Sigmoid colon (tissue), 7 donors: ENCODE measurements around the gene CALML3. TPM values are rescaled to one million over a fixed set of nuclear protein-coding genes. Genes with fewer than 3 reads are reported as not detected.

ENCODE experiments used
- DNase-seq: peaks from one replicate; pipeline ENCODE4 v3.0.0-alpha.2; 2019
- H3K27ac ChIP-seq, 4 donors: fragments of 200-600 bp; sonication (generic); one replicate each; pipeline ENCODE4 v1.5.1; 2016 to 2019; ENCODE audit warnings: mild to moderate bottlenecking in 1 of 4
- H3K27me3 ChIP-seq, 3 donors: fragments of 200-600 bp; sonication (generic); one replicate each; pipeline ENCODE4 v1.5.1; 2019; ENCODE audit warnings: mild to moderate bottlenecking in 1 of 3
- H3K36me3 ChIP-seq, 4 donors: fragments of 200-600 bp; sonication (generic); one replicate each; pipeline ENCODE4 v1.5.1; 2016 to 2019
- H3K4me1 ChIP-seq, 4 donors: fragments of 200-600 bp; sonication (generic); one replicate each; pipeline ENCODE4 v1.5.1; 2017 to 2019
- H3K4me3 ChIP-seq, 4 donors: fragments of 200-600 bp; sonication (generic); one replicate each; pipeline ENCODE4 v1.5.1; 2017 to 2019; ENCODE audit warnings: mild to moderate bottlenecking in 2 of 4, moderate library complexity in 1 of 4
- H3K9me3 ChIP-seq, 4 donors: fragments of 200-600 bp in 3 of 4; sonication (generic) in 3 of 4; one replicate each; pipeline versions ENCODE4 v1.5.1 to v1.6.1; 2013 to 2019
- EP300 ChIP-seq, 4 donors: sonication (generic); formaldehyde crosslinking; IDR thresholded peaks; one replicate each; pipeline ENCODE4 v1.6.1; 2017; ENCODE audit warnings: antibody characterized with exemption in 4 of 4
- POLR2A ChIP-seq, 2 donors: fragments of 450-650 bp; IDR thresholded peaks; one replicate each; pipeline ENCODE4 v1.6.1; 2016; ENCODE audit warnings: antibody characterized with exemption in 2 of 2, mild to moderate bottlenecking in 2 of 2, moderate library complexity in 2 of 2
- POLR2AphosphoS5 ChIP-seq, 4 donors: sonication (generic); formaldehyde crosslinking; IDR thresholded peaks; one replicate each; pipeline ENCODE4 v1.6.1; 2017; ENCODE audit warnings: antibody characterized with exemption in 4 of 4
- WGBS, 2 donors: extraction: QIAGEN DNeasy Blood & Tissue Kit; methylation state at CpG; one replicate each; pipeline ENCODE4 v1.1.7; 2013; 5-methylcytosine and 5-hydroxymethylcytosine counted together
- intact Hi-C: fragments of 100-400 bp; cut with DNase I; formaldehyde crosslinking; loops from one replicate; pipeline ENCODE4 v1.15.1; 2023
- polyA plus RNA-seq, 3 donors: library from polyadenylated mRNA; stranded (reverse); fragments of 200-250 nt; gene quantifications; one replicate each; pipeline ENCODE4 v1.2.3, GENCODE V29; 2013
- total RNA-seq, 4 donors: library from RNA; depleted of rRNA; stranded (reverse); fragments of >200 nt; gene quantifications; one replicate each; pipeline ENCODE4 v1.1.0, GENCODE V29; 2016
- TF ChIP-seq, protein P1 (sequence below), 4 experiments: fragments of 450-650 bp in 3 of 4; fragments of 200-600 bp in 1 of 4; IDR thresholded peaks; one replicate each; pipeline ENCODE4 v1.5.1; 2016 to 2019; ENCODE audit warnings: antibody characterized with exemption in 4 of 4, mild to moderate bottlenecking in 3 of 4, moderate library complexity in 2 of 4
- donor health status: healthy with polysubstance abuse.
- donor health status: Bipolar disorder and iron deficiency.
- donor health status: healthy.

The CALML3 gene
- total and polyA plus RNA-seq, 7 donors: 0.15 TPM; not detected in 6

DNA sequence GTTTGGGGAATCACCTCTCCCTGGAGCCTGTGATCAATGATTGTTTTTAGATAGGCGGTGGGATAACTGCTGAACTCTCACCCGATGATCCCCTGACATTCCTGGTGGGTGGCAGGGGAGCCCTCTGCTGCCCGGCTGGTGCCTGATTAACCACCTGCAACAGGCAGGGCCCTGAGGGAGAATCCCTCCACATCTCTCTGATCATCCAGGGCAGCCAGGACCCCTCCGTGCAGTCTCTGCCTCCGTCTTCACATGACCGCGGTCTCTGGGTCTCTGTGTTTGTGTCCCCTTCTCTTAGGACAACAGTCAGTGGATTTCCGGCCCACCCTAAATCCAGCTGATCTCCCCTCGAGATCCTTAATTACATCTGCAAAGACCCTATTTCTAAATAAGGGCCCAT, 42.7 kb upstream of the CALML3 start:
- no peaks in the 10 kb centered on the region for H3K36me3 ChIP-seq
- DNase-seq: peak; percentile 50
- H3K27ac ChIP-seq: no peak overlapping the region
- H3K27me3 ChIP-seq: no peaks in the 10 kb centered on the region
- H3K4me1 ChIP-seq: no peaks in the 10 kb centered on the region
- TF ChIP-seq POLR2A (IDR thresholded peaks at IDR 0.05) (no peak), POLR2AphosphoS5 (IDR thresholded peaks at IDR 0.05) (no peak), EP300 (IDR thresholded peaks at IDR 0.05) (no peak)
- TF ChIP-seq, protein P1, sequence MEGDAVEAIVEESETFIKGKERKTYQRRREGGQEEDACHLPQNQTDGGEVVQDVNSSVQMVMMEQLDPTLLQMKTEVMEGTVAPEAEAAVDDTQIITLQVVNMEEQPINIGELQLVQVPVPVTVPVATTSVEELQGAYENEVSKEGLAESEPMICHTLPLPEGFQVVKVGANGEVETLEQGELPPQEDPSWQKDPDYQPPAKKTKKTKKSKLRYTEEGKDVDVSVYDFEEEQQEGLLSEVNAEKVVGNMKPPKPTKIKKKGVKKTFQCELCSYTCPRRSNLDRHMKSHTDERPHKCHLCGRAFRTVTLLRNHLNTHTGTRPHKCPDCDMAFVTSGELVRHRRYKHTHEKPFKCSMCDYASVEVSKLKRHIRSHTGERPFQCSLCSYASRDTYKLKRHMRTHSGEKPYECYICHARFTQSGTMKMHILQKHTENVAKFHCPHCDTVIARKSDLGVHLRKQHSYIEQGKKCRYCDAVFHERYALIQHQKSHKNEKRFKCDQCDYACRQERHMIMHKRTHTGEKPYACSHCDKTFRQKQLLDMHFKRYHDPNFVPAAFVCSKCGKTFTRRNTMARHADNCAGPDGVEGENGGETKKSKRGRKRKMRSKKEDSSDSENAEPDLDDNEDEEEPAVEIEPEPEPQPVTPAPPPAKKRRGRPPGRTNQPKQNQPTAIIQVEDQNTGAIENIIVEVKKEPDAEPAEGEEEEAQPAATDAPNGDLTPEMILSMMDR (IDR thresholded peaks at IDR 0.05): no peak
- no peak overlapping the region for H3K4me3 ChIP-seq
- H3K9me3 ChIP-seq: no peaks in the 10 kb centered on the region
- 96 to 98% methylated on average over 9 of the region's 9 CpGs for WGBS, 2 donors
- intact Hi-C loops: no loop called here

DNA sequence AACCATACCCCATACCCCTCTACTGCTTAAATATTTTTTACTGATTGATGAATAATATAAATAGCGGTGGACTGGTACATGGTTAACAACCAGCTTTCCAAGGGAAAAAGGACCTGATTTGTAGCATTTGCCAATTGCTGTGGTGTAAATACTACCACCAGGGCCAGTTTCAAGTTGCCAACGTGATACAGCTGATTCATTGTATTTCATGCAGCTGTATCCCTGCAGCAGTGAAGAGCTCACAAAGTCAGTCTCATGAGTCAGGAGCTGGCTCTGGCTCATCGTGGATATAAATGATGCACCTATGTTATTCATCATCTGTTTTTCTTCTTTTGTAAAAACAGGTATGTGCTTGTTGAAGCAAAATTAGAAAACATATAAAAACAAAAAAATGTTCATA, 40.6 kb upstream of the CALML3 start:
- H3K36me3 ChIP-seq: no peaks in the 10 kb centered on the region
- no peaks in the 10 kb centered on the region for H3K27me3 ChIP-seq
- intact Hi-C loops: no loop called here
- 85 to 87% methylated on average over 3 of the region's 3 CpGs for WGBS, 2 donors
- H3K9me3 ChIP-seq: no peaks in the 10 kb centered on the region
- no peaks in the 10 kb centered on the region for H3K4me1 ChIP-seq
- no peak for TF ChIP-seq EP300 (IDR thresholded peaks at IDR 0.05)
- TF ChIP-seq POLR2AphosphoS5 (IDR thresholded peaks at IDR 0.05): no peak
- no peak for TF ChIP-seq POLR2A (IDR thresholded peaks at IDR 0.05)
- TF ChIP-seq, protein P1 (IDR thresholded peaks at IDR 0.05): no peak
- H3K27ac ChIP-seq: no peak overlapping the region
- peak; percentile 37 for DNase-seq
- no peak overlapping the region for H3K4me3 ChIP-seq

DNA sequence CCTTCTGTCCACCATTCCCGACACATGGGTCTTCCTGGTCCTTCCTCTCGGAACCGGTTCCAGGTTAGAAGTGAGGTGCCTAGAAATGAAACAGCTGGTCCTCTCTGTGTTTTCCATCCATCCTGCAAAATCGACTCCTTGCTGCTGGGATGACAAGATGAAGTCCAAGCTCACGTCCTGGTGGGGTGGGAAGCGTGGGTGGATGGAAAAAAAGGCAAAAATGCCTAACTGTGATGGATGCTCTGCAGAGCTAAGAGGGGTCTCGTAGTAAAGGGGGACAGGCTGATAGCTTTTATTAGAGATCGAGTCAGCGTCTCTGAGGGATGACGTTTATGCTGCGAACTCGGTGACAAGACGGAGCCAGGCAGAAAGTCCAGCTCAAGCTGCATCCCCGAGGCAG, 39.5 kb upstream of the CALML3 start:
- TF ChIP-seq POLR2A (IDR thresholded peaks at IDR 0.05) (no peak), POLR2AphosphoS5 (IDR thresholded peaks at IDR 0.05) (no peak), EP300 (IDR thresholded peaks at IDR 0.05) (no peak)
- TF ChIP-seq, protein P1 (IDR thresholded peaks at IDR 0.05): no peak
- intact Hi-C loops: no loop called here

DNA sequence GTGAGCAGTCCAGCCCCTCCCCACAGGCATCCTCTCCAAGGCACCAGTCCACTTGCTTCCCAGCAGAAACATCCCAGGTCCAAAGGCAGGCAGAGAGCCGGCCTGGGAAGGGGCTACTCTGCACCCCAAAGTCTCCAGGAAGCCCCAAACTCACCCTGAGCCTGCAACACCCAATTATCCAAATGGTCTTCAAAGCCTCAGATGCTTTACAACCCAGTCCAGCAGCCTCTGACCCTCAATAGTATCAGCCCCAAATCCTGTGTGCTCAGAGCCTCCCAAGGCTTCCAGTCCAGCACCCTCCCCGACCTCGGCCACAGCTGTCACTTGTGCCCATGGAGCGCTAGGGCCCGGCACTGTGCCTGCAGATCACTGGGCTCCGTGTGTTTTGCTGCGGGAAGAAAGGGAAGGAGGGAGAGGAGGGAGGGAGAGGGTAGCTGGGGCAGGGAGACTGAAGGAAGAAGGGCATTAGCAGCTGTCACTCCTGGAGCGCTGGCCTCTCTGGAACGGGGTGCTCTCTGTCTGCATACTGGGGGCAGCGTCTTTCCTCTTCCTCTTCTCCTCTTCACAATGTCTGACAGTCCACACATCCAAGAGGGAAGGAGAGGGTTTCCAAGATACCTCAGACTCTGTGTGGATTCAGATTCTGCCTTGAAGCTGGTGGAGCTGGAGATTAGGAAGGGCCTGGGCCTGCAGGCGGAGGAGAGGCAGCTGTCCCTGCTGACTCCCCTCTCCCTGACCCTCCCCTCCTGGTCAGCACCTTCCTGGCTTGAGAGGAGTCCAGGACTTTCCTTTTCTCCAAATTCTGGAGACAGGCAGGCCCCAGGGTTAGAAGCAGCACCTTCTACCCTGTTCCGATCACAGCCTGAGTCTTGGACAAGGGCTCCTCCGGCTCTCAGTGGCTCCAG, 38.6 kb upstream of the CALML3 start:
- 31 to 82% methylated on average over 13 of the region's 13 CpGs for WGBS, 2 donors
- Histone ChIP-seq H3K36me3 (no peaks in the 10 kb centered on the region), H3K27ac (no peak overlapping the region), H3K4me1 (no peaks in the 10 kb centered on the region), H3K4me3 (no peak overlapping the region), H3K27me3 (no peaks in the 10 kb centered on the region), H3K9me3 (no peaks in the 10 kb centered on the region)
- peak; percentile 44 for DNase-seq
- TF ChIP-seq EP300 (IDR thresholded peaks at IDR 0.05) (no peak), POLR2AphosphoS5 (IDR thresholded peaks at IDR 0.05) (no peak), POLR2A (IDR thresholded peaks at IDR 0.05) (no peak)
- TF ChIP-seq, protein P1 (IDR thresholded peaks at IDR 0.05): no peak
- intact Hi-C loops: no loop called here

More for the DNA sequence above, 39.5 kb upstream of the CALML3 start:
- H3K4me1 ChIP-seq: no peaks in the 10 kb centered on the region
- H3K36me3 ChIP-seq: no peaks in the 10 kb centered on the region
- no peak overlapping the region for H3K4me3 ChIP-seq
- no peak for DNase-seq
- no peak overlapping the region for H3K27ac ChIP-seq
- no peaks in the 10 kb centered on the region for H3K27me3 ChIP-seq
- 90 to 92% methylated on average over 14 of the region's 14 CpGs for WGBS, 2 donors
- no peaks in the 10 kb centered on the region for H3K9me3 ChIP-seq
